GM19238 (cell line): Measurements from ENCODE around the gene MGAT4A.
"Not testable (repeated sequence)": the region's sequence is repeated elsewhere in the genome, so short reads cannot be mapped to it uniquely, and the experiment has no call there.

ENCODE experiments used
- DNase-seq: peaks from one replicate; pipeline ENCODE4 v3.0.0; 2011; ENCODE audit warnings: low spot score; ENCODE audit not compliant: insufficient read length

The MGAT4A gene

DNA sequence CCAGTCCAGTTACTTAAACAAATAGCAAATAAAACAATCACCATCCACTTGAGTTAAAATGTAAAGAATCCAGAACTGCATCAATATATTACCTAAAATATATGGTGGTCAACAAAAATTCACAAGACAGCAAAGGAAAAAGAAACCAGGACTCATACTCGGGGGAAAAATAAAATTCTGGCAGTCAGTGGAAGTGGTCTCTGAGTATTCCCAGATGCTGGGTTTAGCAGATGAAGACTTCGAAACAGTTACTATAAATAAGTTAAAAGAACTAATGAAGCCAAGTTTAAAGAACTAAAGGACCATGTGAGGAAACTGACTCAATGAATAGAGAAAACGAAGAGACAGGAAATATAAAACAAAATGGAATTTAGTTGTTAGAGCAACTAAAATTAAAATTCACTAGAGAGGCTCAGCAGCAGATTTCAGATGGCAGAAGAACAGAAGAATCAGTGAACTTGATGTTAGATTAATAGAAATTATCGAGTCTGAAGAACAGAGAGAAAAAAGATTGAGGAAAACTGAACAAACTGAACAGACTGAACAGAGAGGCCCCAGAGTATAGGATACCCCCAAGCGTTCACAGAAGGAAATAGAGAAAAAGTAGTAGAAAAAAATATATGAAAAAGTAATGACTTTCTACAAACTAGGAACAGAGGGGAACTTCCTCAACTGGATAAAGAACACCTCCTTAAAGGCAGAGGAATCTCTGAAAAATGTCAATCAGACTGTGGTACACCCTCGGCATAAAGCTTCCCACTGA lies 27.9 kb downstream of the MGAT4A start:
- DNase-seq = no peak

DNA sequence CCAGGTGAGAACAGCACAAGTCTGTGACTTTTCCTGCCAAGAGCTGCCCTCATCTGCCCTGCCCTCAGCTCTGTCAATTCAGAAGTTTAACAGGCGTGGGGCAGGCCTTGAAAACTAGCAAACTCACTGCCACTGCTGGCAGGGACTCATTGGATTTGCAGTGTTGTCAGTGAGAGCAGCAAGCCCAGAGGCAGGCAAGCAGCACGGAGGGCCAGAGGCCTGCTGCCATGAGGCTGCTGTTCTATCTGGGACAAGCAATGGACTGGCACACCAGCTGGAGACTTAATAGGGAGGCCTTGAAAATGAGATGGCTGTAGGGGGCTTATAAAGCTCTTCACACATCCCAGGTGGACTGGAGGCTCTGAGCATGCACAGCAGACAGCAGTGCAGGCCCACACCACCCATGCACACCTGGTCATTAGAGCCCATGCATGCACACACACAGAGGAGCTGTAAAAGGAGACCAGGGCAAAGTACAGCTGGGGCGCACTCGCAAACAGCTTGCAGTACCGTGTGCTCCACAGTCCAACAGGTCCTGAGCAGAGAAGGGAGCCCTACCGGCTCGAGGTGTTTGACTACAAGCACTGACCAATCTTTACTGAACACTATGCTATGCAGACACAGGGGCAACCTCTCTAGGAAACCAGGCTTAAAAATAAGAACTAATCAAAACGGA lies 28.7 kb downstream of the MGAT4A start:
- DNase-seq = no peak

DNA sequence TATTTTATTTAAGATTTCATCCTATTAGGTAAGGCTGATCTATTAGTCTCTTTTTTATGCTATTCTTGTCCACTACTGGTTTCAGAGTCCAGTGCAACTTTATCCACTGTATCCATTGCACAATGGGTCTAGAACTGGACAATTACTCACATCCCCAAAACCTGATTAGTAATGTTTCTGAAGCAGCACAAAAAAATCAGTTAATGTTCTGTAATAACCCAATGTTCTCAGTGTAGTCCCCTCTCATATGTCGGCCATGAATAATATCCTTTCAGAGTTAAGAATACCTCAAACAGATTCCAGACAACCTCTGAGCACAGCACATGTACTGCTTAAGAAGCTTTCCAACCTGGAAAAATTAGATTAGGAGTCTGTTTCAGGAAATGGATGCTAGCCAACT lies 29.7 kb downstream of the MGAT4A start:
- no peak for DNase-seq

DNA sequence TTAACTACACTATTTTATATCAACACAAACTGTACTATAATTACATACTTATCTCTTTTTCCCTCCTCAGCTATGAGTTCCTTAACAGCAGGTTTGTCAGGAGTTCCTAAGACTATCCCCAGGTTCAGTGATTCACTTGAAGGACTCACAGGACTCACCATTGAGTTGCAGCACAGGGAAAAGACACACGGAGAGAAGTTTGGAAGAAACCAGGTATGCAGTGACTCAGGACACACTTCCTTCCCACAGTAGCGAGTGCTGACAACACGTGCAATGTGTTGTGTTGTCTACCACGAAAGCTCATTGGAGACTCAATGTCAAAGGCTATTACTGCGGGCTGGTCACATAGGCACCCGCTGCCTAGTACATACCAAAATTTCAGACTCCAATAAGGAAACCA lies 32.0 kb downstream of the MGAT4A start:
- DNase-seq = no peak

GRCh38 chr2:98697651-98698337 lies 33.1 kb downstream of the MGAT4A start:
- no peak for DNase-seq

GRCh38 chr2:98696200-98696599 lies 34.7 kb downstream of the MGAT4A start:
- no peak for DNase-seq

DNA sequence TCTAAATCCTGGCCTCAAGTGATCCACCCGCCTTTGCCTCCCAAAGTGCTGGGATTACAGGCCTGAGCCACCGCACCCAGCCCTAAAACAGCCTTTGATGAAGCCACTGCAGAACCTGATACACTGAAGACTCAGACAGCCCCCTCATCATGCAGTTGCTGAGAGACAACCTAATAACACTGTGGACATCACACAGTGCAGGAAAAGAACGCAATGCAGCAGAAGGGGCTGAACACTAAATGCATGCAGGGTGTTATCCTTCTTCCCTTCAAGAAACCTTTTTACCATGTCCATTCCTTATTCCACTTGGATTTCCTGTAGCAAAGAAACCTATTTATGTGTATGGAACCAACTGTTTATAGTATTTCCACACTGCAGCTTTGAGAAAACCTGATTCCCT lies 35.7 kb downstream of the MGAT4A start:
- no peak for DNase-seq

GRCh38 chr2:98693477-98693876 lies 37.5 kb downstream of the MGAT4A start:
- no peak for DNase-seq

- DNase-seq = no peak
These were observed 38.6 kb downstream of the MGAT4A start for GRCh38 chr2:98692090-98693054.

- no peak for DNase-seq
These were observed 39.6 kb downstream of the MGAT4A start for GRCh38 chr2:98691303-98691702.

- no peak for DNase-seq
These were observed 44.7 kb downstream of the MGAT4A start for GRCh38 chr2:98685930-98686887.

DNA sequence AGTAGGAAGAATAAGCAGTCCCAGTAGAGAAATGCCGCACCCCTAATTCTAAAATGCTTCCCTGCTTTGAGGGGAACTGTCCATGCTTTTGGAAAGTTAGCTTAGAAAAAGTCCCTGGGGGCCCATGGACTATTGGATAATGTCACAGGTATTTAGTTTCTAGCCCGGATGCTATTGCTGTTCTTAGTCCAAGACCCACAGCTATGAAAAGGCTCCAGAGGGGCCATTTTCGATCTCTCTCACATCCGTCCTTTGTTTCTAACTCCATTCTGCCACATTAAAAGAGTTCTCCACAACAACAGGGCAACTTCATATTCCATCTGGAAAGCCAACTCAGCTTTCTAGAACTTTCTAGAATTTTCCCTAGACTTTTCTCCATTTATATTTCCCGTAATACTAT lies 47.2 kb downstream of the MGAT4A start:
- DNase-seq = no peak

- DNase-seq = no peak
These were observed 54.2 kb downstream of the MGAT4A start for GRCh38 chr2:98676742-98677141.

DNA sequence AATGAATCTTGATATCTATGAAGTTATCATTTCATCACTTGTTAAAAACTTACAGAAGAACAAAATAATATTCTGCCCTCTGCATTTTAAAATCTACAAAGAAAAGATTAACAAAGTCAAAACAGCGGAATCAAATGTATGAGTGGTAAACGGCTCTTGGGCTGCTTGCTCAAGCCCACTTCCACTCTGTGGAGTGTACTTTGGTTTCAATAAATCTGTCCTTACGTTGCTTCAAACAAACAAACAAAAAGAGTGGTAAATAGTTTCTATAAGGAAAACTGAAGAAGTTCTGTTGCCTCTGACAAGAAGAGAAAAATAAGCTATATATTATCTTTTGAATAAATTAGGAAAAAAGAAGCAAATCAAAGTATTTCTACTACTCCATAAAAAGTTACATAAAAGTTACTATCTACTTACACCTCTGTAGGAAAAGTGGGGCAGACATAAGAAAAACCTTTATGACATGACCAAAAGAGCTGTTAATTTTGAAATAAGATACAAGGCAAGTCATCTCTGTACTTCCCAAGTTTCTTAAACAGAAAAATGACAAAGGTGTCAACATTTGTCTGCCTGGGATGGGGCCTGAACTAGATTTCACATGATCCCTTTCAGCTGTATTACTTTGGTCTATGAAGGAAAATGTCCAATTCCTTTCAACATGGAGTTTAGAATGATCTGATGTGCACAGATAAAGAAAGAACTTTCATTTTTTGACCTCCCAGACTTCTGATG lies 56.5 kb downstream of the MGAT4A start:
- no peak for DNase-seq

DNA sequence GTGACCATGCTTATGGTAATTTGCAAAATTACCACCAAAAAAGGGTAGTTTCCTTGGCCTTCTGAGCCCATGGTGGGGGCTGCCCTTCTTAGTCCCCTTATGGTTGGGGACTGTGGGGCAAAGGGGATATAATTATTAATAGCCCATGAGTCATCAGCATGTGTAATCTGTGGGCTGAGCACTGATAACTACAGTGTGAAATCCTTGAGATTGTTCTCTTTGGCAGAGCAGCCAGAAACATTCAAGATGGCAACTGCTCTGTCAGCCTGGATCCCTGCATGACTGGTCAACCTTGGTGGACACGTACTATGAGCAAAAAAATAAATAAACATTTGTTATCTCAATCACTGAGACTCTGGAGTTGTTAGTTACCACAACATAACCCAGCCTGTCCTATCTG lies 61.3 kb downstream of the MGAT4A start:
- DNase-seq = no peak

- no peak for DNase-seq
These were observed 65.3 kb downstream of the MGAT4A start for GRCh38 chr2:98665677-98666076.

DNA sequence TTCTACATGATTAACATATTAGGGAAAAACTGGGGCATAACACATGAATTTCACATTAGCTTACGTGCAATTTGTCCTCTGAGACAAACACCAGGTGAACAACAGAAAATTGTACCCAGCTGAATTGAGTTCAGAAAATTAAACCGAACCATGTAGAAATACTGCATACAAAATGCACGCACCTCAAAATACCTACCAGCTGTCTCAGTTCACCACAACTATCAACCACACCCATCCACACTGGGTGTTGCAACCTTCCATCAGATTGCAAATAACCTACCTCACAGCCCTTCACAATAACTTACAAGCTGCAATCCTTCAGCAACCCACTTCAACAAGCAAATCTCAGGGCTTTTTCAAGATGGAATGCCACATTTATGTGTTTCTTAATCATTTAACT lies 66.6 kb downstream of the MGAT4A start:
- DNase-seq = no peak

DNA sequence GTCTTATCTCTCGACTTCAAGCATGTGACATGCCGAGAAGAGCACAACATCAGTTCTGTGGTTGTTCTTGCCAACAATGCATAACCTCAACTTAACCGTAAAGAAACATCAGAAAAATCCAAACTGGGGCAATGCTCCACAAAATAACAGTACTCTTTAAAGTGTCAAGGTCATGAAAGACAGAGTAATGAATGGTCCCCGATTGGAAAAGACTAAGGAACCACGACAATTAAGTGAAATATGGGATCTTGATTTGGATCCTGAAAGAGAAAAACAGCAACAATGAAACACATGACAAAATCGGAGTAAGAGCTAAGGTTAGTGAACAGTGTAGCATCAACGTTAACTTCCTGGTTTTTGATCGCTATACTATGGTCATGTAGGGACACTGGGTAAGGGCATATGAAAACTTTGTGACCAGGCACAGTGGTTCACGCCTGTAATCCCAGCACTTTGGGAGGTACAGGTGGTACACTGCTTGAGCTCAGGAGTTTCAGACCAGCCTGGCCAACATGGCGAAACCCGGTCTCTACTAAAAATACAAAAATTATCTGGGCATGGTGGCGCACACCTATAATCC lies 67.3 kb downstream of the MGAT4A start:
- DNase-seq = no peak

DNA sequence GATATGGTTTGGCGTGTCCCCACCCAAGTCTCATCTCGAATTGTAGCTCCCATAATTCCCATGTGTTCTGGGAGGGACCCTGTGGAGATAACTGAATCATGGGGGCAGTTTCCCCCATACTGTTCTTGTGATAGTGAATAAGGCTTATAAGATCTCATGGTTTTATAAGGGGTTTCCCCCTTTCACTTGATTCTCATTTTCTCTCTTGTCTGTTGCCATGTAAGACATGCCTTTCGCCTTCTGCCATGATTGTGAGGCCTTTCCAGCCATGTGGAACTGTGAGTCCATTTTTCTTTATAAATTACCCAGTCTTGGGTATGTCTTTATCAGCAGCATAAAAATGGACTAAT lies 71.5 kb downstream of the MGAT4A start:
- DNase-seq = not testable (repeated sequence)
